HG03442 (cell line): ENCODE data around the gene ERBB2.
"Not testable (repeated sequence)": the region's sequence is repeated elsewhere in the genome, so short reads cannot be mapped to it uniquely, and the experiment has no call there.

Experiments
- ATAC-seq: cut with Tn5 transposase; IDR thresholded peaks from one replicate; pipeline ENCODE4 v1.9.1; 2021; ENCODE audit warnings: mild to moderate bottlenecking, moderate library complexity; ENCODE audit not compliant: unreplicated experiment

The ERBB2 gene

DNA sequence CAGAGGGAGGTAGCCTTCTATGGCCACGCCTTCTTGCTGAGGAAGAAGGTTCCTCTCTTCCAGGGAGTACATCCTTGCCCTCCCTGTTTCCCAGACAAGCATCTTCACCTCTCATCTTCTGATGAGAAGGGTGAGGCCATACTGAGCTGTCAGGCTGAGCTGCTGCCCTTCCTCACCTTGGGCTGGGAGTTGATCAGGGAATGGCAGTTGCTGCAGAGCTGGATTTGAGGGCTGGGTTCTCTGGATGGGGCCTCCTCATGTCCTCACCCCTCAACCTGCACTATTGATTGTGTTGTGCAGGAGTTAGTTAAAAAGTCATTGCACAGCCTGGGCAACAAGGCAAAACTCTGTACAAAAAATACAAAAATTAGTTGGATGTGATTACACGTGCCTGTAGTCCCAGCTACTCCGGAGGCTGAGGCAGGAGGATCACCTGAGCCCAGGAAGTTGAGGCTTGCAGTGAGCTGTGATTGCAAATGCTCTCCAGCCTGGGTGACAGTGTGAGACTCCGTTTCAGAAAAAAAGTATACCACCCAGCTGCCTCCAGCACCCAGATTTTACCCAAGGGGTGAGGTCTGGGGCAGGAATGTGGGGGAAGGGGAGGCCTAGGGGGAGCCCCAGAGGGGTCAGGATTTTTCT is 2.0 kb downstream of the ERBB2 start:
- no peak for ATAC-seq

DNA sequence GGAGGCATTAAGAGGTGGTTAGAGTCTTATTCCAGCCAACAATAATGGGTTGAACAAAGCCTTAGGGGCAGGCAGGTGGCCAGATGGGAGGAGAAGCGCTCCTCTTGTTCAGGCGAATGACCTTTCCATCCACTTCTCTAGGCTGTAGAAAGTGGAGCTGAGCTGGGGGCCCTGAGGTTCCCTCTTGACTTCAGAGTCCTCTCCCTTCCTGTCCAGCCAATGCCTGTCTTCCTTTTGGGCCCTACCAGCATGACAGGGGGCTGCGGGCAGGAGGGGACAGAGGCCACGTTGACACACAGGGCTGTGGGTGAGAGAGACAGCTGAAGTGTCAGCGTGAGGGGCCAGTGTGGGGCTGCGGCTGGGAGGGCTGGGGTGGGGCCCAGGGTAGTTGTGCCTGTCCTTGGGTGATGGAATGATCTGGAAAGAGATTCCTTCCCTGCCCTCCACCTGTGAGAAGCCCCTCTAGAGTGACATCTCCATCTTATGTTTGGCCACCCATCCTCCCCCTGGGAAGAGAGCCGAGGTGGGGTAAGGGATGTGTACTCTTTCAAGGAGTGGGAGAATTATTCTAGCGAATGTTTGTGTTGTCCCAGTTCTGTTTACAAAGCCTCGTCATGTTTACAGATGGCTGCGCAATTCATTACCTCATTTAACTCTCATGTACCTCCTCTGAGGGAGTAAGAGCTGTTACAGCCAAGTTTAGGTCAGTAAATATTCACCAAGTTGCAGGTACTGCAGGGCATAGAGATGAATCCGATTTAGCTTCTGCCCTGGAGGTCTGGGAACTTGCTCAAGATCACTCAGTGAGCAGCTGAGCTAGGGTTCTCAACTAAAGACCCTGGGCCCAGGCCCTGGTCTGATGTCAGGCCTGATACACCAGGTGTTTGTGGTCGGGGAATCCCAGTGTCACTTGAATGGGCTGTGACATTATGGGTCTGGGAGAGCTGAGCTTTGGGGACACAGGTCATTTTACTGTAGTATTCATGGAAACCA is 3.3 kb downstream of the ERBB2 start:
- no peak for ATAC-seq

DNA sequence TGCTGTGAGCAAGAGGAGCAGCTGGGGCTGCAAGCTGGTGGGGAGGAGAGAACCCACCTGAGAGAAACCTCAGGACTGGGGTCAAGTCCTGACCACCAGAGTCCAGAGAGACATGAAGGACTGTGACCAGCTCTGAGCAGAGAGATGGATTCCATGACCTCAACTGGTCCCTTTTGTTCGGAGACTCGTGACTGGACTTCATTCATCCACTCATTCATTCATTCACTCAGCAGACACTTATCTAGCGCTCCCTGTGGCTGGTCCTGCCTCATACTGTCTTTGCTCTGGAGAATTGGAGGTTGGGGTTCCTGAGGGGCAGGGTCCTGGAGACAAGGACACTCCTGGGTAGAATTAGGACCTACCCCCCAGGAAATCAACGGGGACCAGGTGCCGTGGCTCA is 4.0 kb downstream of the ERBB2 start:
- no peak for ATAC-seq

DNA sequence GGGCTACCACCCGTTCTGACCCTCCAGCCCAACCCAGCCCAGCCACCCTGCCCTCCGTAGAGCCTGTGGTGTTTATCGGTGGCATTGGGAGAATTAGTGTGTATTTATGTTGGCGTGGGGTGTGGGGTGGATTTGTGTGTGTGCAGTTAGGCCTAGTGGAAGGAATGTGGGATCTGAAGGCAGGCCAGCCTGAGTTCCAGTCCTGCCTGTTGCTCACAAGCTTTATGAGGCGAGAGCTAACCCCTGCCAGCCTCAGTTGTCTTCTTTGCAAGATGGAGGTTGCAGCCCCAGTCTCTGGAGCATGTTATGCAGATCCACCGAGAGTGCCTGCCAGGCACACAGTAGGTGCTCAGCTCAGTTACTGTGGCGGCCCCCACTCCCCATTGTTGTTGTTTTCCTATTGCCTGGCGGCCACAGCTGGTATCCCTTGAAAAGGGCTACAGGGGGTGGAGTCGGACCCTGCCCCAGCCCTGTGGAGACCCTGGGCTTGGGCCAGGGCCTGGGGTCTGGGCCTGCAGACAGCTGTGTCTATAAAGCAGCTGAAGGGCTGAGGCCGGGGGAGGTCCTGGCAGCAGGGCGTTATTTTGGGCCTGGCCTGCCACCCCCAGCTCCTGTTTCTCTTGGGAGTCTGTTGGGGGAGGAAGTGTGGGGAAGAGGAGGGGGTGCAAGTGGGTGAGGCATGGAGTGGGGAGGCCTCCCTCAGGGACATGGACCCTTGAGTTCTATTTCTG is 5.1 kb downstream of the ERBB2 start:
- ATAC-seq: no peak

DNA sequence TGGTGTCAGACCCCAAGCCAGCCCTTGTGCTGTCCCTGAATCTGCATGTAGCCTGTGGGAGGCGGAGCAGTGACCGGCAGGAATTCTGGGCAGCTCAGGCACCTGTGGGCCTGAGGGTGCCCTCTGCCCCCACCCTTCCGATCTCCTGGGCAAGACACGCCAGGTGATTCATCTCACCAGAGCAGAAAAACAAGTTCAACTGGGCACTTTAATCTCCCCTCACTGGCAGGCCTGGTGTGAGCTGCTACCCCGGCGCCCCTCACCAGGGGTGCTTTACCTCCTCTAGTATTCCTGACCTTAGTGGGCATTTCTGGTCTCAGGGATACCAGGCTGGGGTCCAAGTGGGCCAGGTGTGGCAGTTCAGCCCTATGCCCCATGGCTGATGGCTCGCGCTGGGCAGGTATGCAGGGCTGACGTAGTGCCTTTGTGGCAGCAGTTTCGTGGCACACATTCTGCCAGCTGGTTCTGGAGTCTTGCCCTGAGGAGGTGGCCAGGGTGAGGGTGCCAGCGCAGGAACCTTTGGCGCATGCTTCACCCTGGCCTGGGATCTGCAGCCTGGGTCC is 6.0 kb downstream of the ERBB2 start:
- no peak for ATAC-seq

DNA sequence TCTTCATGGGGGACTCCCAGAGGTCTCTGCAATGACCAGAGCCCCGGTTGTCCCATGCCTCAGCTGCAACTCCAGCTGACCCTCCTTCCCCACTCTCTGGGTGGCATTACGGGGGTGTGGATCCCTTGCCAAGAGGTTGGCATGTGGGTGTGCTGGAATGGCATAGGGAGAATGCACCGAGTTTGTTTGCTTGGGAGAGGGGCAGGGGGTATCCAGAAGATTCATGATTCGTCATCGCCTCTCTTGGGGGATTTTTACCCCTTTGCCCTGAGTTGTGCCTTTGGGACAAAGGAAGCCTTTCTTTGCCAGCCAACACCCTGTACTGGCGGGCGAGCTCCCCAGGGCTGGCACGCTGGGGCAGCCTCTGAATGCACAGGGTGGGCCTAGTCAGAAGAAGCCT is 6.5 kb downstream of the ERBB2 start:
- ATAC-seq: no peak

DNA sequence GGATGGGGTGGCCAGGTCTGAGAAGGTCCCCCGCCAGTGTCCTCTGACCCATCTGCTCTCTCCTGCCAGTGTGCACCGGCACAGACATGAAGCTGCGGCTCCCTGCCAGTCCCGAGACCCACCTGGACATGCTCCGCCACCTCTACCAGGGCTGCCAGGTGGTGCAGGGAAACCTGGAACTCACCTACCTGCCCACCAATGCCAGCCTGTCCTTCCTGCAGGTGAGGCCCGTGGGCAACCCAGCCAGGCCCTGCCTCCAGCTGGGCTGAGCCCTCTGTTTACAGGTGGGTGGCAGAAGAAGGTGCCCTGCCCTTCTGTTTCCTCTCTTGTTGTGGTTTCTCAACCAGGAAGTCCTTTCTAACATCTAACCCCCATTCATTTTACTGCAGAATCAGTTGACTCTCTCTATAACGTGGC is 7.1 kb downstream of the ERBB2 start:
- no peak for ATAC-seq

DNA sequence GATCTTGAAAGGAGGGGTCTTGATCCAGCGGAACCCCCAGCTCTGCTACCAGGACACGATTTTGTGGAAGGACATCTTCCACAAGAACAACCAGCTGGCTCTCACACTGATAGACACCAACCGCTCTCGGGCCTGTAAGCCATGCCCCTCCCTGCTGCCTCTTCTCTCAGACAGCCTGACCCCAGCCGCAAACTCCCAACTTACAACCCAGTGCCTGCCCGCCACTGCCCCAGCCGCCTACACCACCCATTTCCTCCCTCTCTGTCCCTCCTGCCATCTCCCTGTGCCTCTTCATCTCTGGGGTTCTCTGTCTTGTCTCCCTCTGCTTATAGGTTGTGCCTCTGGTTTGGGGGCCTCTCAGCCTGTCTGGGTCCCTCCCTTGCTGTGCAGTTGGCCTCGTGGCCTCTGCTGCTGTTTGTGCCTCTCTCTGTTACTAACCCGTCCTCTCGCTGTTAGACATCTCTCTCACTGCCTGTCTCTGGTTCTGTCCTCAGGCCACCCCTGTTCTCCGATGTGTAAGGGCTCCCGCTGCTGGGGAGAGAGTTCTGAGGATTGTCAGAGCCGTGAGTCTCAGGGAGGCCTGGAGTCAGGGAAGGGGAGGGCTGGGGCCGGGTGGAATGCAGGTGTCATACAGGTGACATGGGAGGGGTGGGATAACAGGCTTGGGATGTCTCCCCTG is 9.6 kb downstream of the ERBB2 start:
- ATAC-seq: no peak

DNA sequence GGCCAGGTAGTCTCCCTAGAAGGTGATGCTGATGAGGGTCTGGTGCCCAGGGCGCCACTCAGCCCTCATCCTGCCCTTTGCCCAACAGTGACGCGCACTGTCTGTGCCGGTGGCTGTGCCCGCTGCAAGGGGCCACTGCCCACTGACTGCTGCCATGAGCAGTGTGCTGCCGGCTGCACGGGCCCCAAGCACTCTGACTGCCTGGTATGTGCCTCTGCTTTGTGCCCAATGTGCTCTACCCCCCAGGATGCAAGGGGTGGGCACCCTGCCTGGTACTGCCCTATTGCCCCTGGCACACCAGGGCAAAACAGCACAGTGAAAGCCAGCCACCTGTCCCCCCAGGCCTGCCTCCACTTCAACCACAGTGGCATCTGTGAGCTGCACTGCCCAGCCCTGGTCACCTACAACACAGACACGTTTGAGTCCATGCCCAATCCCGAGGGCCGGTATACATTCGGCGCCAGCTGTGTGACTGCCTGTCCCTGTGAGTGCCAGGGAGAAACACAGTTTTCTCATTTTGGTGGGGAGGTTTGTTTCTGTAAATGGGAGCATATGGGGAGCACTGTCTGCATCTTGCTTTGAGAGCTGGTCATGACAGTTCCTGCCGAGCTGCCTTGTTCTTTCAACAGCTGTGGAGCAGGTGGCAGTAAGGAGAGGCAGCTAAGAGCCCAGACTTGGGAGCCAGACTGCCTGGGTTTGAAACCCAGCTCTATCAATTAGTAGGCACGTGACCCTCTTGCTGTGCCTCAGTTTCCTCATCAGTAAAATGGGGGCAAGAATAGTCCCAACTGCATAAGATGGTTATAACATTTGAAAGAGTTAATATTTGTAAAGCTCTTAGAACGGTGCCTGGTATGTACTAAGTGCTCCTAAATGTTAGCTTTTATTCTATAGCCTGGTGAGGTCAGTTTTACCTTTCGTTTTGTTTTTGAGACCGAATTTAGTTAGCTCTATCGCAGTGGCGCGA is 10.4 kb downstream of the ERBB2 start:
- ATAC-seq: no peak

DNA sequence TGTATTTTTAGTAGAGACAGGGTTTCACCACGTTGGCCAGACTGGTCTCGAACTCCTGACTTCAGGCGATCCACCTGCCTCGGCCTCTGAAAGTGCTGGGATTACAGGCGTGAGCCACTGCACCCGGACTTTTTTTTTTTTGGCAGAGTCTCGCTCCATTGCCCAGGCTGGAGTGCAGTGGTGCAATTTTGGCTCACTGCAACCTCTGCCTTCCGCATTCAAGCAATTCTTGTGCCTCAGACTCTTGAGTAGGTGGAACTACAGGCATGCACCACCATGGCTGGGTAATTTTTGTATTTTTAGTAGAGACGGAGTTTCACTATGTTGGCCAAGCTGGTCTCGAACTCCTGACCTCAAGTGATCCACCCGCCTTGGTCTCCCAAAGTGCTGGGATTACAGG is 11.2 kb downstream of the ERBB2 start:
- ATAC-seq: not testable (repeated sequence)

DNA sequence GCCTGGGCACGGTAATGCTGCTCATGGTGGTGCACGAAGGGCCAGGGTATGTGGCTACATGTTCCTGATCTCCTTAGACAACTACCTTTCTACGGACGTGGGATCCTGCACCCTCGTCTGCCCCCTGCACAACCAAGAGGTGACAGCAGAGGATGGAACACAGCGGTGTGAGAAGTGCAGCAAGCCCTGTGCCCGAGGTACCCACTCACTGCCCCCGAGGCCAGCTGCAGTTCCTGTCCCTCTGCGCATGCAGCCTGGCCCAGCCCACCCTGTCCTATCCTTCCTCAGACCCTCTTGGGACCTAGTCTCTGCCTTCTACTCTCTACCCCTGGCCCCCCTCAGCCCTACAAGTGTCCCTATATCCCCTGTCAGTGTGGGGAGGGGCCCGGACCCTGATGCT is 12.0 kb downstream of the ERBB2 start:
- no peak for ATAC-seq

DNA sequence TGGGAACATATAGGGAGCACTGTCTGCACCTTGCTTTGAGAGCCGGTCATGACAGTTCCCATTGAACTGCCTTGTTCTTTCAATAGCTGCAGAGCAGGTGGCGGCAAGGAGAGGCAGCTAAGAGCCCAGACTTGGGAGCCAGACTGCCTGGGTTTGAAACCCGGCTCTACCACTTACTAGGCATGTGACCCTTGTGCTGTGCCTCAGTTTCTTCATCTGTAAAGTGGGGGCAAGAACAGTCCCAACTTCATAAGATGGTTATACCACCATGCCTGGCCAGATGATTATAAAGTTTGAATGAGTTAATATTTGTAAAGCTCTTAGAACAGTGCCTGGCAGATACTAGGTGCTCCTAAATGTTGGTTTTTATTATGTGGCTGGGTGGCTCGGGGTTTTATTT is 14.4 kb downstream of the ERBB2 start:
- ATAC-seq: no peak

DNA sequence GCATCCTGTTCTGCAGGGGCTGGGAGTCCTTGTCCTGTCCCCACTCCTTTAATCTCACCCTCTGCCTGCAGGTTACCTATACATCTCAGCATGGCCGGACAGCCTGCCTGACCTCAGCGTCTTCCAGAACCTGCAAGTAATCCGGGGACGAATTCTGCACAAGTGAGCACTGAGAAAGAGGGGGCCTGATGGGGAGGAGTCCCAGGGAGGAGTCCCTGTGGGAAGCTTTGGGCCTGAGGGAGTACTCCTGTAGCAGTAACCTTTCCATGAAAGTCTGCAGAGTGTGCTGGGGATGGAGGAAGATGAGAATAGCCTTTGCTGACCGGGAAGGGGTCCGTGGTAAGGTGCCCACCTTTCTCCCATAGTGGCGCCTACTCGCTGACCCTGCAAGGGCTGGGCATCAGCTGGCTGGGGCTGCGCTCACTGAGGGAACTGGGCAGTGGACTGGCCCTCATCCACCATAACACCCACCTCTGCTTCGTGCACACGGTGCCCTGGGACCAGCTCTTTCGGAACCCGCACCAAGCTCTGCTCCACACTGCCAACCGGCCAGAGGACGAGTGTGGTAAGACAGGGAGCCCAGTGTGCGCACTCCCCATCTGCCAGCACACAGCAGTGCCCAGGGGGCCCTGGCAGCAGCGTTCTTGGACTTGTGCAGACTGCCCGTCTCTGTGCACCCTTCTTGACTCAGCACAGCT is 15.7 kb downstream of the ERBB2 start:
- no peak for ATAC-seq

DNA sequence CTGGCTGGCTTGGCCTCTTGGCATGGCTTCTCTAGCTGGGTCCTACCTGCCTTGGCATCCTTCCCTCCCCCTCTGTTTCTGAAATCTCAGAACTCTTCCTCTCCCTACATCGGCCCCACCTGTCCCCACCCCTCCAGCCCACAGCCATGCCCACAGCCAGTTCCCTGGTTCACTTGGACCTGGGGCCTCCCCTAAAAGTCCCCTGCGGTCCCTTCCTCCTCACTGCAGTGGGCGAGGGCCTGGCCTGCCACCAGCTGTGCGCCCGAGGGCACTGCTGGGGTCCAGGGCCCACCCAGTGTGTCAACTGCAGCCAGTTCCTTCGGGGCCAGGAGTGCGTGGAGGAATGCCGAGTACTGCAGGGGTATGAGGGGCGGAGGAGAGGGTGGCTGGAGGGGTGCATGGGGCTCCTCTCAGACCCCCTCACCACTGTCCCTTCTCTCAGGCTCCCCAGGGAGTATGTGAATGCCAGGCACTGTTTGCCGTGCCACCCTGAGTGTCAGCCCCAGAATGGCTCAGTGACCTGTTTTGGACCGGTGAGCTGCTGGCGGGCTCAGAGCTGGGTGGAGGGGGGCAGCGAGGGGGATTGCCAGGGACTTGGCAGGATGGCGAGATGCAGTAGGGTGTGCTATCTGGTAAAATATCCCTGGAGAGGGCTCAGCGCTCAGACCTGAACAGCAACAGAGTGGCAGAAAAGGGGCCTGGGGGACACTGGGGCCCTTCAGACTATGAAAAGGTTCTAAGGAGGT is 16.4 kb downstream of the ERBB2 start:
- ATAC-seq: no peak

DNA sequence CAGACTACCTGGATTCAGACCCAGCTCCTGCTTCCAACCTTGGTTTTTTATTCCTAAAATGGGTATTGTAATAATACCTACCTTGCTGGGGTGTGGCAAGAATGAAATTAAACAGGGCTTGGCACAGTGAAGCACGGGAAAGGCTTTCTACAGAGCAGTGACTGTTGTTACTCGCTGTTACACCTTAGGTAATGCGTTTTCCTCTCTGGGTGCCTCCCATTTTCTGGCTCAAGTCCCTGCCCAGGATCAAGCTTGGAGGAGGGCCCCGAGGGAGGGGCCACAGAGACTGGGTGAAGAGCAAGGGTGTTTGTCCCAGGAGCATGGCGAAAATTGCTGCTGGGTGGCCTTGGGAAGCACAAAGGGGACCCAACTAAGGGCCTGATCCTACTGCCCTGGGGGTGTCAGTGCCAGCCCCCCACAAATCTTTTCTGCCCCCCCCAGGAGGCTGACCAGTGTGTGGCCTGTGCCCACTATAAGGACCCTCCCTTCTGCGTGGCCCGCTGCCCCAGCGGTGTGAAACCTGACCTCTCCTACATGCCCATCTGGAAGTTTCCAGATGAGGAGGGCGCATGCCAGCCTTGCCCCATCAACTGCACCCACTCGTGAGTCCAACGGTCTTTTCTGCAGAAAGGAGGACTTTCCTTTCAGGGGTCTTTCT is 17.1 kb downstream of the ERBB2 start:
- ATAC-seq: no peak

DNA sequence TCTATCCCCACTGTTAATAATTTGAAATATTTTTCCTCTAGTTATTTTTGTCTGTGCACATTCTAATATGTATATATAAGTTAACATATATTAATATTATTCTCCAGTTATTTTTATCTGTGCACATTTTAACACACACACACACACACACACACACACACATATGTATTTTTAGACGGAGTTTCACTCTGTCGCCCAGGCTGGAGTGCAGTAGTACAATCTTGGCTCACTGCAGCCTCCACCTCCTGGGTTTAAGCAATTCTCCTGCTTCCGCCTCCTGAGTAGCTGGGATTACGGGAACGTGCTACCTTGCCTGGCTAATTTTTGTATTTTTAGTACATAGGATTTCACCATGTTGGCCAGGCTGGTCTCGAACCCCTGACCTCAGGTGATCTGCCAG is 17.8 kb downstream of the ERBB2 start:
- no peak for ATAC-seq

DNA sequence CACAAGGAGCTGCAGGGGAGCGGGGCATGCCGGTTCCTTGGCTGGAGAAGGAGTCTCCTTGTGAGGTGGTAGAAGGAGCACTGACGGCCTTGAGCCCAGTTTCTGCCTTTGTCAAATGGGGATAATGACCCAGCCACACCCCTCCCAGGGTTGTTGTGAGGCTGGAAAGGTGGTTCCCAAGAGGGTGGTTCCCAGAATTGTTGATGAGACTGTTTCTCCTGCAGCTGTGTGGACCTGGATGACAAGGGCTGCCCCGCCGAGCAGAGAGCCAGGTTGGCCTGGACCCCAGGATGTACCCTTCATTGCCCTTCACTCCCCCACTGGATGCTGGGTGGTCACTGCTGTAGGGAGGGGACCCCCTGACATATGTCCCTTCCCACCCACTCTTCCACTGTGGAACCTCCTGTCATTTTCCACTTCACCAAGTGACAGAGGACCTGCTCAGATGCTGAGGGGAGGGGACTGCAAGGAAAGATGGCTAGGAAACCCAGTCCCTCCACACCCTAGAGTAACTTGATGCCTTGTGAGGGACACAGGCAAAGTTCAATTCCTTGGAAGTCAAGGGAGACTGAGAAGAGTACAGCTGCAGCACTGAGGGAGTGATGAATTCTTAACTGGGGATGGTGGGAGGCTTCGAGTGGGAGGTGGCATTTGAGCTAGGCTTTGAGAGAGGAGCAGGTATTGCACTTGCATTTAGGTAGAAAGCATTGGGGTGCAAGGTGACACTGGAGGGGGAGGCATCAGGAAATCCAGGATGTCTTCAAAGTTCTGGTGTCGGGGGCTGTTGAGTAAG is 19.9 kb downstream of the ERBB2 start:
- no peak for ATAC-seq
